GM12872 (cell line): ENCODE data around the gene POR.
A peak's percentile ranks its signal among the peaks of the same experiment; 100 is the strongest.

Experiments
- CTCF ChIP-seq: IDR thresholded peaks from 3 replicates; pipeline ENCODE4 v1.5.1; 2011; ENCODE audit warnings: low read depth, mild to moderate bottlenecking, low read length, moderate library complexity; ENCODE audit not compliant: insufficient read depth

The POR gene

GRCh38 chr7:75909521-75910132 is 5.3 kb upstream of the POR start:
- no peak for TF ChIP-seq CTCF

- no peak for TF ChIP-seq CTCF
Measured at GRCh38 chr7:75913437-75913836, 1.5 kb upstream of the POR start.

- no peak for TF ChIP-seq CTCF
Measured at GRCh38 chr7:75914169-75914654, 743 bp upstream of the POR start.

- 0 out of 3 replicates have a peak, but pooled peaks have one; percentile 6 for TF ChIP-seq CTCF
Measured at GRCh38 chr7:75915416-75916156, 631 bp downstream of the POR start.

- no peak for TF ChIP-seq CTCF
Measured at GRCh38 chr7:75916259-75916658, 1.3 kb downstream of the POR start.

GRCh38 chr7:75916685-75917634 is 2.0 kb downstream of the POR start:
- no peak for TF ChIP-seq CTCF
